ENCODE results near the gene LRRK1. TPM values are rescaled to one million over a fixed set of nuclear protein-coding genes. Genes with fewer than 3 reads are reported as not detected.

The LRRK1 gene
- total RNA-seq, 4 donors from 2014 or later = 5.7 to 12.0 (median 10.0) TPM

DNA sequence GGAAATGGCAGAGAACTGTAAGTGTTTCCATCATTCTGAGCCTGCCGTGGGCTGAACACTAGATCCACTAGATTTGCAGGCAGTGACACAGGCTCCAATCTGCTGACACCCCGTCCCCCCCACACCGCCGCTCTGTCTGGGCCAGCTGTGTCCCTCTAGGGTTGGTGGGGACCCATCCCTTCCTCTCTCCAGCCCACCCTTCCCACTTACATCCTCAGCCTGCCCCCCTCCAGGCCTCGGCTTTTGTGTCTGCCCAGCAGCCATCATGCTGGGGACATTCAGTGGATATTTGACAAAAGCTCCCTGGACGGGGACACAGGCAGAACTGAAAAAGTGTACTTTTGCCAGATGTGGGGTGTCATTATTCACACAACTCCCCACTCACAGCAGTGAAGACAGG is 10.7 kb upstream of the LRRK1 start:
- Histone ChIP-seq H3K27me3 (no peaks in the 10 kb centered on the region), H3K9me3 (no peaks in the 10 kb centered on the region), H3K36me3 (peaks cover 0 to 8% (median 0%) of the 10 kb centered on the region in 3 donors), H3K27ac (no peak overlapping the region), H3K4me3 (no peak overlapping the region), H3K4me1 (peaks cover 0 to 15% (median 0%) of the 10 kb centered on the region in 3 donors)
- intact Hi-C loops (cut with DNase I) = no loop called here
- TF ChIP-seq, protein P1, sequence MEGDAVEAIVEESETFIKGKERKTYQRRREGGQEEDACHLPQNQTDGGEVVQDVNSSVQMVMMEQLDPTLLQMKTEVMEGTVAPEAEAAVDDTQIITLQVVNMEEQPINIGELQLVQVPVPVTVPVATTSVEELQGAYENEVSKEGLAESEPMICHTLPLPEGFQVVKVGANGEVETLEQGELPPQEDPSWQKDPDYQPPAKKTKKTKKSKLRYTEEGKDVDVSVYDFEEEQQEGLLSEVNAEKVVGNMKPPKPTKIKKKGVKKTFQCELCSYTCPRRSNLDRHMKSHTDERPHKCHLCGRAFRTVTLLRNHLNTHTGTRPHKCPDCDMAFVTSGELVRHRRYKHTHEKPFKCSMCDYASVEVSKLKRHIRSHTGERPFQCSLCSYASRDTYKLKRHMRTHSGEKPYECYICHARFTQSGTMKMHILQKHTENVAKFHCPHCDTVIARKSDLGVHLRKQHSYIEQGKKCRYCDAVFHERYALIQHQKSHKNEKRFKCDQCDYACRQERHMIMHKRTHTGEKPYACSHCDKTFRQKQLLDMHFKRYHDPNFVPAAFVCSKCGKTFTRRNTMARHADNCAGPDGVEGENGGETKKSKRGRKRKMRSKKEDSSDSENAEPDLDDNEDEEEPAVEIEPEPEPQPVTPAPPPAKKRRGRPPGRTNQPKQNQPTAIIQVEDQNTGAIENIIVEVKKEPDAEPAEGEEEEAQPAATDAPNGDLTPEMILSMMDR (IDR thresholded peaks at IDR 0.05) = no peak
- TF ChIP-seq POLR2A (IDR thresholded peaks at IDR 0.05) = no peak
- WGBS, 2 donors = 82 to 83% methylated on average over 2 to 5 of the region's 6 CpGs
- DNase-seq = no peak

DNA sequence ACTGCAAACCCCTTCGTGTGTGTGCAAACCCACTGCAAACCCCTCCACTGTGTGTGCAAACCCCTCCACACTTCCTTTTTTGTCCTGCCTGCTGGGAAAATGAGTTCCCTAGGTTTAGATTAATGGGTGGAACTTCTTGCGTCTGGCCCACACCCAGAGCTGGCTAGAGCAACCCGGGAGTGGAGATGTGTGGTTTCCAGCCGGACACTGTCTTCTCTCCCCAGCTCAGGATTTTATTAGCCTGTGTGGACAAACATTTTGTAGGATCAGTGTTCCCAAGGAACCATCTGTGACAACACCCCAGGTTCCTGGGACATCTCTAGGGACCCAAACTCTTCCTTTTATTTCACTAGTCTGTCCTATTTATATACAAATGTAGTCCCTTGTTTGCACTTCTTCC is 9.6 kb upstream of the LRRK1 start:
- H3K27me3 ChIP-seq = no peaks in the 10 kb centered on the region
- peaks cover 0 to 14% (median 0%) of the 10 kb centered on the region in 3 donors for H3K4me1 ChIP-seq
- no peak for DNase-seq
- H3K36me3 ChIP-seq = peaks cover 0 to 8% (median 0%) of the 10 kb centered on the region in 3 donors
- no peak overlapping the region for H3K27ac ChIP-seq
- H3K4me3 ChIP-seq = no peak overlapping the region
- intact Hi-C loops (cut with DNase I) = no loop called here
- TF ChIP-seq, protein P1 (IDR thresholded peaks at IDR 0.05) = no peak
- TF ChIP-seq POLR2A (IDR thresholded peaks at IDR 0.05) = no peak
- 60 to 71% methylated on average over 2 to 4 of the region's 4 CpGs for WGBS, 2 donors
- no peaks in the 10 kb centered on the region for H3K9me3 ChIP-seq

DNA sequence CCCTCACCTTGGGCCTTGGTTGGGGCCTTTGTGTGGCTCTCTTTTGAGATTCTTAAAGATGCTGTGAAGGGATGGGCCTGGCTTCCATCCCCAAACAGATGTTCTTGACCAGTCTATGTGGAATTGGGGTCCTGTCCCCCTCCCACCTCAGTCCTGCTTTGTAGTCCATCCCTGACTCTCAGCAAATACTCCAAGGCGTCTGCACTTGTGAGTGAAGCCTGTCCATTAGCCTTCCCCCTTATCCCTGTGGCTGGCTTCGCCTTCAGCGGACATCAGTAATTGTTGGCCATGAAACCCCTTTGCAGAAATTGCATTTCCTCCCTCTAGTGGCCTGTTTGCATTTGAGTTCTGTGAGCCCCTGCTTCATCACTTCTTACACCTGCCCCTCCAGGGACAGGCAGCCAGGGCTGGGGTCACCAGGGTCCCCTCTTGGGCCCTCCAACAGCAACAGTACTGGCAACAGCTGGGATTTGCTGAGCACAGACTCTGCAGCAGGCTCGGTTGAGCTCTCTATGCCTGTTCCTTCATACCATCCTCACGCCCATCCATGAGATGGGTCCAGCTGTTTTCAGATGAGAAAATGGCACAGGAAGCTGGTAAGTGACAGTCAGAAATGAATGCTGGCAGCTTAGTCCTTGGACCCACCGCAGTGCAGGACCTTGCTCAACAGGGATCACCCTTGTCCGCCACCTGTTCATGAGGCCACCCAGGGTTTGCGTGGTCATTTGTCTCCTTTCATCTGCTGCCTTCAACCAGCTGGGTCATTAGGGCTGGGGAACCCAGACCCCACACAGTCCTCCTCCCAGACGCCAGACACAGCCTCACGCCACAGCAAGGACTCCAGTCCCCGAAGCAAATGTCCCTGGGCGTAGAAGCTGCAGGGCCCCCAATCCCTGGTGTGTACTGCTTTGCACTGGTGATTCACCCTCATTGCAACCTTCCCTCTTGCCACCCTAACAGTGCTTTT is 8.9 kb upstream of the LRRK1 start:
- intact Hi-C loops (cut with DNase I) = no loop called here
- Histone ChIP-seq H3K36me3 (peaks cover 0 to 8% (median 0%) of the 10 kb centered on the region in 3 donors), H3K27me3 (no peaks in the 10 kb centered on the region), H3K9me3 (no peaks in the 10 kb centered on the region), H3K27ac (no peak overlapping the region), H3K4me3 (no peak overlapping the region), H3K4me1 (peaks cover 0 to 14% (median 0%) of the 10 kb centered on the region in 3 donors)
- WGBS, 2 donors = 67 to 87% methylated on average over 7 to 11 of the region's 12 CpGs
- no peak for DNase-seq
- TF ChIP-seq, protein P1 (IDR thresholded peaks at IDR 0.05) = no peak
- TF ChIP-seq POLR2A (IDR thresholded peaks at IDR 0.05) = no peak

DNA sequence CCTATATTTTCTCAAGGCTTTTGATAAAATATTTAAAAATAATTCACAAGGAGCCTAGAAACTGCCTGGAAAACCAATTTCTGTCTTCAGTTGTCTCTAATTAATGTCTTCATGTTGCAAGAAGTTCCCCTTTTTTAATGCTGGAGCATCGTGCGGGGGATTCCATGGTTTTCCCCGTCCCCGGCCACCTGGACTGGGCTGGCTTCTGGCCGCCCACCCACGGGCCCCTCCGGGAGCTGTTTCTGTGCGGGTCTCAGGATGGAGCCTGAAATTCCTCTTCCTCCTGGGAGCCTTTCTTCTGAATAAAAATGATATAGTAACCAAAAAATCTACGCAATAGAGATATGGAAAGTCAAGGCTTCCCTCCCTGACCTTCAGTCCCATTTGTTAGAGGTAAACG is 8.1 kb upstream of the LRRK1 start:
- no peak for DNase-seq

More for the DNA sequence above, 8.1 kb upstream of the LRRK1 start:
- Histone ChIP-seq H3K27me3 (no peaks in the 10 kb centered on the region), H3K9me3 (no peaks in the 10 kb centered on the region), H3K4me3 (no peak overlapping the region), H3K36me3 (peaks cover 0 to 8% (median 0%) of the 10 kb centered on the region in 3 donors), H3K4me1 (peaks cover 0 to 7% (median 0%) of the 10 kb centered on the region in 3 donors), H3K27ac (no peak overlapping the region)
- TF ChIP-seq, protein P1 (IDR thresholded peaks at IDR 0.05) = no peak
- no peak for TF ChIP-seq POLR2A (IDR thresholded peaks at IDR 0.05)
- intact Hi-C loops (cut with DNase I) = no loop called here
- WGBS, 2 donors = 87 to 89% methylated on average over 8 to 10 of the region's 10 CpGs

Data from esophagus squamous epithelium (tissue), 5 donors.